ENCODE results near the gene SLC16A5.

DNA sequence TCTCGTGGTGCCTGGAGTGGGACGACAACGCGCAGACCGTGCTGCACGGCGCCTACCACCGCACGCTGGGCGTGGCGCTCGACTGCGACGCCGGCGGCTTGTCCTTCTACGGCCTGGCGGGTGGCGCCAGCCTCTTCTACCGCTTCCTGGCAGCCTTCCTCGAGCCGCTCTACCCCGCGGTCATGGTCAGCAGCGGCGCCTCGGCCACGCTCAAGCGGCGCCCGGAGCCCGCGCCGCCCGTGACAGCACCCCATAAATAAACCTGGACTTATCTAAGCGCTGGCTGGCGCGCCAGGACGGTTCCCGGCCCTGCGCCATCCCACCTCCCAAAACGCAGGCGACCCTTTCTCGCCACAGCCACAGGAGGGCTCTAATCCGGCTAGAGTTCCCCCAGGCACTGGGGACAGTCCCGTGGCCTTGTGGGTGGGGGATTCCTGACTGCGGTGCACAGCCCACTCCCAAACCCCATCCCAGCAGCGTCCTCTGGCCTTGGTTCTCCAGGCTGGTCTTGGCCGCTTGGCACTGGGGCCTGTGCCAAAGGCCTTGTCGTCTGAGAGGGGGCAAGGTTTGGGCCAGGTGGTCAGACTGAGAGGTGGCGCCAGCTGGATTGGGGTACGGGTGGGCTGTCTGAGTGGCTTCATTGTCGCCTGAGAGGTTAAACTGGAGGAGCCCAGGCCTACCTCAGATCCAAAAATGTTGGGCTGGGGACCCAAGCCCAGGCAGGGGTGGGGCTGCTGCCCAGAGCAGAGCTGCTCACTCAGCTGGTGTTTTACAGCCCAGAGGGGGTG lies 10.1 kb upstream of the SLC16A5 start:
- no peak for TF ChIP-seq EZH2 (IDR thresholded peaks at IDR 0.05; ENCODE audit: insufficient read depth, poor library complexity, severe bottlenecking)
- TF ChIP-seq EZH2phosphoT487 (IDR thresholded peaks at IDR 0.05; ENCODE audit: insufficient read depth, low read depth), result no peak
